C4-2B (cell line): ENCODE data around the gene FNDC8.
"Not testable (repeated sequence)": the region's sequence is repeated elsewhere in the genome, so short reads cannot be mapped to it uniquely, and the experiment has no call there.

ENCODE experiments used
- H3K27ac ChIP-seq: fragments of 450-650 bp; 2 replicates; pipeline ENCODE4 v1.5.1; 2017
- ZFX ChIP-seq: fragments of 450-650 bp; IDR thresholded peaks from 2 replicates; pipeline ENCODE4 v1.6.1; 2017
- TF ChIP-seq, protein P1 (sequence below): fragments of 450-650 bp; conservative IDR thresholded peaks from 2 replicates; pipeline ENCODE4 v1.5.1; 2017; ENCODE audit warnings: mild to moderate bottlenecking

The FNDC8 gene

DNA sequence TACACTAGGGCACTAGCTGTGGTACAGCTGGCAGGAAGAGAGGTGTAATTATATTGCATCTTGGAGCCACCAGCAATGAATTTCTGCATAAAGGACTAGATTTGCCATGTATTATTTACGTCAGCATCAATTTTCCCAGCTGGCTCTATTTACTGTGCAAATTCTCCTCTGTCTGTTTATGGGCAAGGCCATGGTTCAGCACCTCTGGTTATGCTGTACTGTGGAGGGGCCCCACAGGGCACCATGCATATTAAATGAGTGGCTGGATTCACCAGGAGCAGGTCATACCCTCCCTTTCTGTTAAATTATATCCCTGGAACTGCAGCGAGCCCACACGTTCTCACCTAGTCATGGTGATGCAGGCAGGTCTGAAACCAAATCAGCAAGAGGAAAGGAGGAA is 21.5 kb upstream of the FNDC8 start:
- H3K27ac ChIP-seq: no peak overlapping the region
- TF ChIP-seq ZFX: no peak
- TF ChIP-seq, protein P1, sequence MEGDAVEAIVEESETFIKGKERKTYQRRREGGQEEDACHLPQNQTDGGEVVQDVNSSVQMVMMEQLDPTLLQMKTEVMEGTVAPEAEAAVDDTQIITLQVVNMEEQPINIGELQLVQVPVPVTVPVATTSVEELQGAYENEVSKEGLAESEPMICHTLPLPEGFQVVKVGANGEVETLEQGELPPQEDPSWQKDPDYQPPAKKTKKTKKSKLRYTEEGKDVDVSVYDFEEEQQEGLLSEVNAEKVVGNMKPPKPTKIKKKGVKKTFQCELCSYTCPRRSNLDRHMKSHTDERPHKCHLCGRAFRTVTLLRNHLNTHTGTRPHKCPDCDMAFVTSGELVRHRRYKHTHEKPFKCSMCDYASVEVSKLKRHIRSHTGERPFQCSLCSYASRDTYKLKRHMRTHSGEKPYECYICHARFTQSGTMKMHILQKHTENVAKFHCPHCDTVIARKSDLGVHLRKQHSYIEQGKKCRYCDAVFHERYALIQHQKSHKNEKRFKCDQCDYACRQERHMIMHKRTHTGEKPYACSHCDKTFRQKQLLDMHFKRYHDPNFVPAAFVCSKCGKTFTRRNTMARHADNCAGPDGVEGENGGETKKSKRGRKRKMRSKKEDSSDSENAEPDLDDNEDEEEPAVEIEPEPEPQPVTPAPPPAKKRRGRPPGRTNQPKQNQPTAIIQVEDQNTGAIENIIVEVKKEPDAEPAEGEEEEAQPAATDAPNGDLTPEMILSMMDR: no peak

DNA sequence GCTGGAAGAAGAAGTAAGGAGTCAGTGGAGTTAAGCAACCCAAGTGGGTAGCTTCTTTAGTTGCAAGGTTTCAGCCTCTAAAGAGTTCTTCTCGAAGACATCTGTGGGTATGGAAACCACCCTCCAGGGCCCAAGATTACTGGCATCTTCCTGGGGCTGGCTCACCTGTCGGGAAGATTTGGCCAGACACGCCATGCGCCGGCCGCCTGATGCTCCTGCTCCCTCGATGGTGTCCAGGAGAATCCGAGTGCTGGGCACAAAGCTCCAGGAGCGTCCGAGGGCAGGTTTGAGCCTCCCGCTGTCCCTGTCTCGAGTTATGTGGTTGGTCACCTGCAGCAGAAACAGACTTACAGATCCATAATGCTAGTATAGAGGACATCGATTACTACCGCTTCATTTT is 20.4 kb upstream of the FNDC8 start:
- TF ChIP-seq ZFX: no peak
- TF ChIP-seq, protein P1: no peak
- H3K27ac ChIP-seq: no peak overlapping the region

DNA sequence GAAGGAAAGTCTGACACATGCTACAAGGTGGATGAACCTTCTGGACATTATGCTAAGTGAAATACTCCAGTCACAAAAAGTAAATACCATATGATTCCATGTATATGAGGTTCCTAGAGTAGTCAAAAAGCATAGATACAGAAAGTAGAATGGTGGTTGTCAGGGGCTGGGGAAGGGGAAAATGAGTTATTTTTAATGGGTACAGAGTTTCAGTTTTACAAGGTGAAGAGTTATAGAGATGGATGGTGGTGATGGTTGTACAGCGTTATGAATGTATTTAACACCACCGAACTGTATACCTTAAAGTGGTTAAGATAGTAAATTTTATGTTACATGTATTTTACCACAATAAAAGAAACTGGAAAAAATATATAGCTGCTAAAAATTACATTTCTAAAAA is 19.7 kb upstream of the FNDC8 start:
- TF ChIP-seq, protein P1: no peak
- TF ChIP-seq ZFX: no peak
- H3K27ac ChIP-seq: no peak overlapping the region

DNA sequence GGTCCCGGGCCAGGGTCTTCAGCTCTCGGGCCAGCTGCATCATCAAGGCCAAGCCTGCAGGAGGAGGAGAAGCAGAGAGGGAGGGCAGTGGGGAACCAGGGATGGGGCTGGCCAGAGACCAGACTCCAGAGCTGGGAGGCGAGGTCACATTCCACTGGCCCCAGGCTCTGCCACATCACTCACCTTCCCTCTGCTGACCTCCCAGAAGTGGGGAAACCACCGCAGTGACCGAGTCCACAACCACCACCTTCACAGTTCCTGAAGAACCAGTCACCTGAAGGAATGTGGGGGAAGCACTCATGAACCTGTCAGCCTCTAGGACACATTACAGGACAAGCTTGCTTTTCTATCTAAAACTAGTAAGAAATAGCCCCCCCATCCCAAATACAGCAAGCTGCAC is 18.1 kb upstream of the FNDC8 start:
- no peak overlapping the region for H3K27ac ChIP-seq
- TF ChIP-seq ZFX: no peak
- TF ChIP-seq, protein P1: no peak

DNA sequence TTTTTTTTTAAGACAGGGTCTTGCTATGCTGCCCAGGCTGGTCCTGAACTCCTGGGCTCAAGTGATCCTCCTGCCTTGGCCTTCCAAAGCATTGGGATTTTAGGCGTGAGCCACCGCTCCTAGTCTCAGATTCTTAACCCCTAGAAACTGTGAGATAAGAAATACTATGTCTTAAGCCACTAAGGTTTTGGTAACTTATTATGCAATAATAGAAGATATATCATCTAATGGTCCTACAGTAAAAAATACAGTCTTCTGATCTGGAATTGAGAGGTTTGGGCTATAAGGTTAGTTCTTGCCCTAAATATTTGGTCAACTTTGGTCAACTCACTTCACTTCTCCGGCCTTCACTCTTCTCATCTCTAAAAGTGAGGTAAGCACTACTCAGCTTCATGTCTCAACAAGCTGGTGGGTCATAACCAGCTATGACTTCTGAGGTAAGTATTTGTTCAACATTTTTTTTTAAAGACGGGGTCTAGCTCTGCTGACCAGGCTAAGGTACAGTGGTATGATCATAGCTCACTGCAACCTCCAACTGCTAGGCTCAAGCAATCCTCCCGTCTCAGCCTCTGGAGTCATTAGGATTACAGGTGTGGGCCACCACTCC is 16.5 kb upstream of the FNDC8 start:
- H3K27ac ChIP-seq: no peak overlapping the region
- TF ChIP-seq ZFX: no peak
- TF ChIP-seq, protein P1: no peak

DNA sequence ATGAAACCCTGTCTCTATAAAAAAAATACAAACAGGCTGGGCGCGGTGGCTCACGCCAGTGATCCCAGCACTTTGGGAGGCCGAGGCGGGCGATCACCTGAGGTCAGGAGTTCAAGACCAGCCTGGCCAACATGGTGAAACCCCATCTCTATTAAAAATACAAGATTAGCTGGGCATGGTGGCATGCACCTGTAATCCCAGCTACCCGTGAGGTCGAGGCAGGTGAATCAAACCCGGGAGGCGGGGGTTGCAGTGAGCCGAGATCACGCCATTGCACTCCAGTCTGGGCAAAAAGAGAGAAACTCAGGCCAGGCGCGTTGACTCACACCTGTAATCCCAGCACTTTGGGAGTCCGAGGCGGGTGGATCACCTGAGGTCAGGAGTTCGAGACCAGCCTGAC is 10.6 kb upstream of the FNDC8 start:
- H3K27ac ChIP-seq: not testable (repeated sequence)

DNA sequence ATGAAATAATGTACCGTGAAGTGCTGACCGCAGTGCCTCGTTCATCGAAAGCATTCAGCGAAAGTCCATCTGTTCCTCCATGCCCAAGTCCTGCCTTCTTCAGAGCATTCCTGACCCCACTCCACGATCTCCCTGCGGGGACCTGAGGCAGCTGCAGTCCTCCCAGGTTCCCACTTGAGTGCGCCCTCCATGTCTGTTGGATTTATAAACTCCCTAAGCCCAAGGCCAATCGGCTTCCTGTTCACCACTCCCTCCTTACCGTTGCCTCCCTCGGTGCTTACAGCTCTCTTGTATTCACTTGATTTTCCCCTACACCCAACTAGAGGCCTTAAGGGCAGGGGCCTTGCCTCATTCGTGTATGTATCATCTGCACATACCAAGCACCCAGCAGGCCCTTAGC is 4.6 kb upstream of the FNDC8 start:
- TF ChIP-seq, protein P1: no peak
- TF ChIP-seq ZFX: no peak
- no peak overlapping the region for H3K27ac ChIP-seq

DNA sequence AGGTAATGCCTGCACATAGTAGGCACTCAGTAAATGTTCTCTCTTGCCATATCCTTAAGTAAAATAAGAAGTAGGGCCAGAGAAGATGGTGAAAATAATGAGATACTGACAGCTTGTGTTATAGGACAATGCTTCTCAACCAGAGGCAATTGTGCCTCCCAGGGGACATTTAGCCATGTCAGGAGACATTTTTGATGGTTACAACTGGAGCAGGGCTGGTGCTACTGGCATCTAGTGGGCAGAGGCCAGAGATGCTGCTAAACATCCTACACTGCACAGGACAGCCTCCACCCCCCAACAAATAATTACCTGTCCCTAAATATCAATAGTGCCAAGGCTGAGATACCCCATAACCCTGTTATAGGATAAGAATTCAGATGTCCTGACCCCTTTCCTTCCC is 3.4 kb upstream of the FNDC8 start:
- no peak overlapping the region for H3K27ac ChIP-seq
- TF ChIP-seq, protein P1: no peak; the same call in 1 of the 2 replicates
- TF ChIP-seq ZFX: no peak
